Caco-2 (cell line): Measurements from ENCODE around the gene SGCB. TPM values are rescaled to one million over a fixed set of nuclear protein-coding genes. Genes with fewer than 3 reads are reported as not detected.
"Not testable (repeated sequence)": the region's sequence is repeated elsewhere in the genome, so short reads cannot be mapped to it uniquely, and the experiment has no call there.

Experiments
- Bru-seq: library from RNA; stranded (reverse); fragments of 400-500 nt; gene quantifications from one replicate; lab custom pipeline; 2021; lab: Mats Ljungman, UMichigan
- BruChase-seq, 2 experiments: library from RNA; stranded (reverse); fragments of 400-500 nt; gene quantifications; one replicate each; lab custom pipeline; 2021; lab: Mats Ljungman, UMichigan
- BruUV-seq: library from RNA; stranded (reverse); fragments of 400-500 nt; replicated peaks from 2 replicates; lab custom pipeline; 2021; lab: Mats Ljungman, UMichigan
- CTCF ChIA-PET: fragments of 300-600 bp; sonication (Branson Sonifier 250); formaldehyde crosslinking; loops from one replicate; lab custom pipeline; 2022; ENCODE audit warnings: antibody characterized with exemption; lab: Charles Lee
- POLR2A ChIA-PET: fragments of 300-600 bp; sonication (Branson Sonifier 250); formaldehyde crosslinking; loops from one replicate; lab custom pipeline; 2022; ENCODE audit warnings: antibody characterized with exemption; lab: Charles Lee
- DNase-seq, 2 experiments: peaks; one replicate each; pipeline versions ENCODE4 v3.0.0 to v3.0.0-alpha.2; 2020 to 2022
- H3K27me3 ChIP-seq: replicated peaks from 2 replicates; pipeline ENCODE4 v1.6.0; 2011; ENCODE audit warnings: low read length; ENCODE audit not compliant: control insufficient read depth, insufficient read depth
- H3K36me3 ChIP-seq: 2 replicates; pipeline ENCODE4 v1.5.1; 2011; ENCODE audit warnings: low read length; ENCODE audit not compliant: control insufficient read depth, insufficient read depth
- H3K4me1 ChIP-seq: fragments of 250-450 bp; sonication (Bioruptor Pico); 2 replicates; pipeline ENCODE4 v1.5.1; 2020; ENCODE audit warnings: mild to moderate bottlenecking
- H3K4me3 ChIP-seq: 2 replicates; pipeline ENCODE4 v1.5.1; 2011; ENCODE audit warnings: low read depth, mild to moderate bottlenecking, control low read depth, low read length
- H3K9me3 ChIP-seq: fragments of 250-450 bp; sonication (Bioruptor Pico); 2 replicates; pipeline ENCODE4 v1.5.1; 2020; ENCODE audit warnings: mild to moderate bottlenecking, moderate library complexity
- H3K27ac Mint-ChIP-seq: one replicate; pipeline ENCODE4 v1.8.0; 2022; ENCODE audit warnings: mixed read lengths; ENCODE audit not compliant: unreplicated experiment
- H3K27me3 Mint-ChIP-seq: one replicate; pipeline ENCODE4 v1.8.0; 2022; ENCODE audit warnings: mixed read lengths; ENCODE audit not compliant: insufficient read depth, unreplicated experiment
- H3K36me3 Mint-ChIP-seq: one replicate; pipeline ENCODE4 v1.8.0; 2022; ENCODE audit warnings: mild to moderate bottlenecking, mixed read lengths; ENCODE audit not compliant: insufficient read depth, unreplicated experiment
- H3K4me1 Mint-ChIP-seq: one replicate; pipeline ENCODE4 v1.8.0; 2022; ENCODE audit warnings: low read depth, mixed read lengths; ENCODE audit not compliant: unreplicated experiment
- H3K4me3 Mint-ChIP-seq: one replicate; pipeline ENCODE4 v1.8.0; 2022; ENCODE audit warnings: mild to moderate bottlenecking, moderate library complexity, mixed read lengths; ENCODE audit not compliant: unreplicated experiment
- H3K9me3 Mint-ChIP-seq: one replicate; pipeline ENCODE4 v1.8.0; 2022; ENCODE audit warnings: mixed read lengths; ENCODE audit not compliant: unreplicated experiment
- CTCF ChIP-seq, 2 experiments: fragments of 200-600 bp in 1 of 2; IDR thresholded peaks; 1 replicate in 1 of 2; 2 replicates in 1 of 2; pipeline versions ENCODE4 v1.5.1 to v1.8.0; 2011 to 2022; ENCODE audit warnings: antibody characterized with exemption in 1 of 2, control low read depth in 1 of 2, inconsistent platforms in 1 of 2, low read depth in 1 of 2, low read length in 1 of 2, mild to moderate bottlenecking in 1 of 2, moderate library complexity in 1 of 2; ENCODE audit not compliant: insufficient read depth in 1 of 2, severe bottlenecking in 1 of 2, unreplicated experiment in 1 of 2
- intact Hi-C: fragments of 100-400 bp; cut with micrococcal nuclease; formaldehyde crosslinking; loops from one replicate; pipeline ENCODE4 v1.10.0; 2022; ENCODE audit not compliant: unreplicated experiment
- long read RNA-seq: library from polyadenylated mRNA; stranded (forward); transcript quantifications from one replicate; pipeline ENCODE4 v2.0.0, GENCODE V29; 2022
- total RNA-seq: library from RNA; stranded (reverse); gene quantifications from 2 replicates; pipeline ENCODE4 v1.2.3, GENCODE V29; 2022

SGCB gene, protein sequence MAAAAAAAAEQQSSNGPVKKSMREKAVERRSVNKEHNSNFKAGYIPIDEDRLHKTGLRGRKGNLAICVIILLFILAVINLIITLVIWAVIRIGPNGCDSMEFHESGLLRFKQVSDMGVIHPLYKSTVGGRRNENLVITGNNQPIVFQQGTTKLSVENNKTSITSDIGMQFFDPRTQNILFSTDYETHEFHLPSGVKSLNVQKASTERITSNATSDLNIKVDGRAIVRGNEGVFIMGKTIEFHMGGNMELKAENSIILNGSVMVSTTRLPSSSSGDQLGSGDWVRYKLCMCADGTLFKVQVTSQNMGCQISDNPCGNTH
- total RNA-seq (6.5 and 7.2 TPM in 2 replicates), Bru-seq, nascent RNA (percentile 54 among the genes with signal in this experiment), BruChase-seq, experiment 1, labeled RNA remaining after a 2-hour chase (percentile 55 among the genes with signal in this experiment), BruChase-seq, experiment 2, labeled RNA remaining after a 6-hour chase (percentile 68 among the genes with signal in this experiment)
- long read RNA-seq, full-length matches to known transcripts: 11 of 16 reads
- long read RNA-seq, partial matches to known transcripts: 0 of 16 reads
- long read RNA-seq, other reads (novel, unspliced or antisense): 5 of 16 reads

GRCh38 chr4:52038103-52038912, at the start of gene SGCB:
SGCB (minus strand) TSS chr4:52038299; CDS start chr4:52038259, 40 bp downstream.
- CTCF ChIA-PET: no interaction called here
- intact Hi-C loops: loop anchor here (5.0 kb wide), 1 partner anchor 196 kb away; the partner anchor contains the start of gene DCUN1D4
- no TSS peak for BruUV-seq

GRCh38 chr4:52086425-52086824, 48.3 kb upstream of the SGCB start:
- peaks cover 20% of the 10 kb centered on the region for H3K27me3 Mint-ChIP-seq
- intact Hi-C loops, H3K4me1 ChIP-seq, CTCF ChIA-PET, H3K27ac Mint-ChIP-seq, H3K36me3 Mint-ChIP-seq, POLR2A ChIA-PET, BruUV-seq, H3K4me1 Mint-ChIP-seq, H3K9me3 ChIP-seq, H3K9me3 Mint-ChIP-seq, H3K27me3 ChIP-seq, H3K4me3 Mint-ChIP-seq, H3K4me3 ChIP-seq, DNase-seq, H3K36me3 ChIP-seq: not testable (repeated sequence)

More at GRCh38 chr4:52038103-52038912, at the start of gene SGCB:
- POLR2A ChIA-PET: interaction anchor here (0.8 kb wide), 1 partner anchor 195 kb away, joined by 6 read pairs; the partner anchor contains the start of gene DCUN1D4
- no peak for TF ChIP-seq CTCF (IDR thresholded peaks at IDR 0.05; ENCODE audit: insufficient read depth in 1 of 2, low read depth in 1 of 2, low read length in 1 of 2, severe bottlenecking in 1 of 2, unreplicated experiment in 1 of 2)
- H3K4me1 ChIP-seq: peaks cover 4% of the 10 kb centered on the region; the same call in 1 of the 2 replicates
- H3K36me3 ChIP-seq: no peaks in the 10 kb centered on the region
- H3K27me3 ChIP-seq: no peaks in the 10 kb centered on the region
- peak within 1 kb of the TSS; percentile 76 for H3K4me3 Mint-ChIP-seq
- H3K36me3 Mint-ChIP-seq: no peaks in the 10 kb centered on the region
- DNase-seq: peak; percentile 40 to 65
- no peaks in the 10 kb centered on the region for H3K9me3 ChIP-seq
- H3K4me1 Mint-ChIP-seq: no peaks in the 10 kb centered on the region
- peaks cover 15% of the 10 kb centered on the region for H3K27me3 Mint-ChIP-seq
- no peaks in the 10 kb centered on the region for H3K9me3 Mint-ChIP-seq
- H3K4me3 ChIP-seq: peak within 1 kb of the TSS; percentile 71
- no peak within 1 kb of the TSS for H3K27ac Mint-ChIP-seq

DNA sequence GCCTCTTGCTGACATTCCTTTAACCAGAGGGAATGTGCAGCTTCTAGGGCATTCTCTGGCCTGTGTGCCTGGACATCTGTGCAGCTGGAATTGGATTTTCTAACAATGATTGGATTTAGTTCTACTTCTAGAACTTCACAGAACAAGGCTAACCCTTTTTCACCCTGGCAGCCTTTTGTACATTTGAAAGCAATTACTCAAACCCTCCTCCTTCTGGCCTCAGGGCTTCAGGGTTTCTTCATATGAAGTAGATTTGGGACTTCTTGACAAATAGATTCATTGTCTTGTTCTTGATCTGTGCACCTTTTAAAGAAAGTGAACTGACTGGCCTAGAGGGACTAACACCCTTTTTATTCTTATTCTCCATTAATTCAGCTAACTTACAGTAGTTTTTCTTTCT, 43.1 kb upstream of the SGCB start:
- H3K9me3 ChIP-seq: no peaks in the 10 kb centered on the region
- CTCF ChIA-PET: no interaction called here
- Mint-ChIP-seq H3K27ac (no peak overlapping the region), H3K27me3 (peaks cover 27% of the 10 kb centered on the region), H3K4me1 (no peaks in the 10 kb centered on the region), H3K9me3 (no peaks in the 10 kb centered on the region), H3K36me3 (no peaks in the 10 kb centered on the region), H3K4me3 (no peak overlapping the region)
- H3K4me3 ChIP-seq: no peak overlapping the region
- POLR2A ChIA-PET: no interaction called here
- no peaks in the 10 kb centered on the region for H3K36me3 ChIP-seq
- H3K4me1 ChIP-seq: no peaks in the 10 kb centered on the region
- DNase-seq: no peak
- no peak for TF ChIP-seq CTCF (IDR thresholded peaks at IDR 0.05; ENCODE audit: insufficient read depth in 1 of 2, low read depth in 1 of 2, low read length in 1 of 2, severe bottlenecking in 1 of 2, unreplicated experiment in 1 of 2)
- H3K27me3 ChIP-seq: no peaks in the 10 kb centered on the region
- no TSS peak for BruUV-seq
- intact Hi-C loops: no loop called here
